RCC 7860 (cell line): ENCODE results near the gene FPR3.
A peak's percentile ranks its signal among the peaks of the same experiment; 100 is the strongest.
"Not testable (repeated sequence)": the region's sequence is repeated elsewhere in the genome, so short reads cannot be mapped to it uniquely, and the experiment has no call there.

ENCODE experiments used
- DNase-seq: peaks from one replicate; pipeline ENCODE4 v3.0.0-alpha.2; 2015; ENCODE audit warnings: low spot score
- FAIRE-seq: peaks from 2 replicates; lab custom pipeline; 2012; peaks lifted over from hg19 to GRCh38; lab: Jason Lieb, UNC

Gene FPR3

DNA sequence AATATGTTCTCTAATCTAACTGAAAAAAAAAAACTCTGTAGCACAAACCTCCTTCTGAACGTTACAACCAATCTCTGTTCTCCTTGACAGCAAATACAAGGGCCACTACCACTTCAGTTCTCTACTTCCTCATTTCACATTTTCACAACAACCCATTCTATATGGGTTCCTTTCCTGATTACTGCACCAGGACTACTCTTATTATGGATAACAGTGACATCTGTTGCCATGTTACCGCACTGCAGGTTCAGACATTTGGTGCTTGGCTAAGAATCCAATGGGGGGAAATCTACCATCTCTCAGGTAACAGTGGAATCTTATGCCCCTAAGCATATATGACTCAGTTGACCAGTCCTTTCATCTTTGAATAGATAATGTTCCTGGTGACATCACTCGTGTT, 11.6 kb upstream of the FPR3 start:
- peak; percentile 43 for DNase-seq
- no peak for FAIRE-seq

DNA sequence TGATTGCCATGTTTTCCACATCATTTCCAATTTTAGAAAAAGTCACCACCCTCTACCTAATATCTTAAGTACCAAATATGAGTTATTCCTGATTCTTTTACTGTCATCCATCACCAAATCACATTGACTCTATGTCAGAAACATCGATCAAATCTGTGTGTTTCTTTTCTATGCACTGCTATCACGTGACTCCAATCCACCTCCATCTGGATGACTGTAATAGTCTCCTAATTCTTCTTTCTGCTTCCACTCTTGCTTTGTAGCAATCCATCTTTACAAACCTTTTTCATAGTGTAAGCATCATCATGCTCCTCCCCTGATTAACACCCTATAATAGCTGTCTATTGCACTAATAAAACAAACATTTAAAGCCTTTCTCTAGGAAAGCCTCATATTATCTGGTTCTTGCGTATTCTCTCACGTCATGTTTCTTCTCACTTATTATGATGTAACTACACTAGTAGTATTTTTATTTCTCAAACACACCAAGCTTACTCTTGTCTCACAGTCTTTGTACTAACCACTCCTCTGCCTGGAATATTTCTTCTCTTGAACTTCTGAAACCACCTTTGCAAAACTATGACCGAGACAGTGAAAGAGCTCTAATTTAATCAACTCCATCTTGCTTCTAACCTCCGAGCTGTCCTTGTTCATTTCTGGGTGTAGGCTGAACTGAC, 10.7 kb upstream of the FPR3 start:
- no peak for FAIRE-seq

GRCh38 chr19:51784922-51785690, 9.9 kb upstream of the FPR3 start:
- peak; percentile 50 for FAIRE-seq
- peak; percentile 60 for DNase-seq

More for the DNA sequence above, 10.7 kb upstream of the FPR3 start:
- no peak for DNase-seq

- no peak for FAIRE-seq
- DNase-seq: no peak
These were observed 8.1 kb upstream of the FPR3 start for GRCh38 chr19:51786646-51787494.

- FAIRE-seq (no peak), DNase-seq (no peak)
These were observed 6.9 kb upstream of the FPR3 start for GRCh38 chr19:51788029-51788428.

DNA sequence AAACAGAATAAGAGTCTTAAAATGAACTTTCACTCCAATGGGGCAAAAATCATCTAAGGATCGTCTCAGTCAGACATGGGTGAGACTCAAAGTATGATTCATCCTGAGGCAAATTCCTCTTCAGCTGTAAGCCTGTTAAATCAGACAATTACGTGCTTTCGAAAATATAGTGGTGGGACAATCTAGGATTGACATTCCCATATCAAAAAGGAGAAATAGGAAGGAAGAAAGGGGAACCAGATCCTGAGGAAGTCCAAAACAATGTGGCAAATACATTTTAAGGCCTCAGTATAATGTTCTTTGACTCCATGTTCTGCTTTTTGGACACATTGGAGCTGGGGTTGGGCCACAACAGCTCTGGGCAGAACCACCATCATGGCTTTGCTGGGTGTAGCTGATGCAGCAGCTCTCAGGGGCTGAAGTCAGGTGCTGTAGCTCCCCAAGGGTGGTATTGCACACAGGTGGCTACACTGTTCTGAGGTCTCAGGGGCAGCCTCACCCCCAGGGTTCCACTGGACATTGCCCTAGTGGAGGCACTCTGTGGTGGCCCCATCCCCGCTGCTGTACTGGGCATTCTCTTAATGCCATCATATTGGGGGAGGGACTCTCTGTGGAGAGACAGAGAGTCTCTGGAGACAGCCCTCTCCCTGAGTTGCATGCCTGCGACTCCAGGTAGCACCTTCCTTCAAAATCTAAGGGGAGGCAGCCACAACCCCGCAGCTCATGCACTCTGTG, 5.7 kb upstream of the FPR3 start:
- FAIRE-seq: no peak
- DNase-seq: no peak

- DNase-seq: no peak
- no peak for FAIRE-seq
These were observed 2.0 kb upstream of the FPR3 start for GRCh38 chr19:51792932-51793331.

DNA sequence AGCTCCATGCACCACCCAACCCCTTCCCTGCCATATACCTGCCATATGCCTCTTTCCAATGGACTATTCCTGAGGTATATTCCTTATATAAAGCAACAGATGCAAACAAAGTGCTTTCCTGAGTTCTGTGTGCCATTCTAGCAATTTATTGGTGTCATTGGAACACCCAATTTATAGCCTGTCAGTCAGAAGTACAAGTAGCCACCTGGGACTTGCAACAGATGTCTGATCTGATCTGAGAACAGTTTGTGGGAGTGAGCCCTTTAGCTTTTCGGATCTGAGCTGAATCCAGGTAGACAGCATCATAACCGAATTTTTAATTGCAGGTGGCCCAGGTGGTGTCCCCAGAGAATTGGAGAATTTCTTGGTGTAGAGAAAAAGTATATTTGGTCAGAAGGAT, 963 bp upstream of the FPR3 start:
- DNase-seq: no peak
- no peak for FAIRE-seq

DNA sequence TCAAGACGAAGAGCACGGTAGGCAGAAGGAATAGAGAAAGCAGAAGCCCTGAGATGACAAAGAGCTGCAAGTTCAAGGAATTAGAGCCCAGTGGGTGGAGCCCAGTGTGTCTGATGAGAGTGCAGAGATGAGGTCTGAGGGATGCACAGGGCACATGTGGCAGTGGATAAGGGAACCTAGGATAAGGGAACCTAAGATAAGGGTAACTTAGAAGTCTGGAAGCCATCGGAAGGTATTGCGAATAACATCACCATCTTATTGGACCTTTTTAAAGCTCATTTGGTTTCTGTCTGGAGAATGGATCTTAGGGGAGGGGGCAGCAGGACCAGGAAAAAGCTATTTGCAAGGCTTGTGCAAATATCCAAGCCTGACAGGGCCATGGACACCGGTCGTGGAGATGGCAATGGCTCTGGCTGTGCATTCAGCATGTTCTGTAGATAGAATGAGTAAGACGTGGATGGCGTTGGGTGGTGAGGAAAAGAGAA, 1.3 kb downstream of the FPR3 start:
- FAIRE-seq (no peak), DNase-seq (no peak)

- DNase-seq (no peak), FAIRE-seq (no peak)
These were observed 2.5 kb downstream of the FPR3 start for GRCh38 chr19:51797480-51797879.

- no peak for FAIRE-seq
- DNase-seq: no peak
These were observed 3.1 kb downstream of the FPR3 start for GRCh38 chr19:51798062-51798461.

DNA sequence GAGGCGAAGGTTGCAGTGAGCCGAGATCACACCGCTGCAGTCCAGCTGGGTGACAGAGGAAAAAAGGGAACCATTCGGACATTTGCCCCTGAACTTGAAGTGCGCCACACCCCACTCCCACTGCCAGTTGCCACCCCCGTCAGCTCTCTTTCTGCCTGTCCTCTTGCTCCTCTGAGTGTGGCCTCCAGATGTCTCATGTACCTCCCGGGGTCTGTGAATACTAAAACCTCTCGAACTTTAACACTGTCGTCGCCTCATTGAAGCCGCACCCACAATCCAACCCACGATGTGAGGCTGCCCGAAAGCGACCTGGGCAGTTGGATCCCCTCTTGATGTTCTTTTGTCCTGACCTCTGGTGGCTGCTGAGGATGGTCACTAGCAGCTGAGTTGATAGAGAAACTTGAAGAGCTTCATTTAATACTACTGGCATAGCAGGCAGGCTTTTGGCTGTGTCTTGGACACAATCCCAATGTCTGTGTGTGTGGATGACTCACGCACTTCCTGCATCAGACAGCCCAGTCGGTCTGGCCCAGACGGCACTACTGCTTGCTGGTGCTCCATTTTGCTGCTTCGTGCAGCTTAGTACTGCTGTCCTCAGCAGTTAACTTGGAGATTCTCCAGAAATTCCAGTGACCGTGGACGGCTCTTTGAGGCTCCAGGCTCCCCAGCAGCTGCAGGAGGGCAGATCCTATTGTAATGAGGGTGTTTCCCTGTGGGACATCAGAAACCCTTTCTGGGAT, 4.2 kb downstream of the FPR3 start:
- DNase-seq: peak; percentile 91
- peak; percentile 91 for FAIRE-seq

DNA sequence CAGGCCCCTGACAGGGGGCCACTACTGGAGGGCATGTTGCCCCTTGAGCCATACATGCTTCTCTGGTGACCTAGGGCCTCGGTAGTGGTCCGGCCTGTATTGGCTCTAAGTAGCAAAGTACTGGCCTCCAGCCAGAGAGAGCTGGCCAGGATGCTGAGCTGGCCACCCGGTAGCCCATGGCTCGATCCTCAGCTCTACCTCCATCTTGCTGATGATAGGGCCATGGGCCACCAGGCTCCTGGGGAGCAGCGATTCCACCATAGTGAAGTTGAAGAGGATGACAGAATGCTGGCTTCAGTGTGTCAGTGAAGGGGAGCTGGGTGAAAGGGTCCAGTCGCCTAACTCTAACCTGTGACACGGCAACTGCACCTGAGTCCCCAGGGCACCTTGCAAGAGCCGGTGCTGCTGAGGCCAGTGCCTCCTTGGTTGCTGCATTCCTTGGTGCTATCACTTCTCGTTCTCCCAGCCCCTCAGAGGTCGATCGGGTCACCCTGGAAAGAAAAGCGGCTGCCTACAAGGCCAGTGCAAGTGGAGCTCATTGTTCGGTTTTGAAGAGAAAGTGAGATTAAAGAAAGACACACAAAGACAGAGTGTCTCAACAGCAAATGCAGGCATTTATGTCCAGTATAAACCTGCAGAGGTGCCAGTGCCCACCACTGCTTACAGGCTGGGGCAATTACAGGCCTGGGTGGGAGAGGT, 5.0 kb downstream of the FPR3 start:
- DNase-seq (no peak), FAIRE-seq (no peak)

DNA sequence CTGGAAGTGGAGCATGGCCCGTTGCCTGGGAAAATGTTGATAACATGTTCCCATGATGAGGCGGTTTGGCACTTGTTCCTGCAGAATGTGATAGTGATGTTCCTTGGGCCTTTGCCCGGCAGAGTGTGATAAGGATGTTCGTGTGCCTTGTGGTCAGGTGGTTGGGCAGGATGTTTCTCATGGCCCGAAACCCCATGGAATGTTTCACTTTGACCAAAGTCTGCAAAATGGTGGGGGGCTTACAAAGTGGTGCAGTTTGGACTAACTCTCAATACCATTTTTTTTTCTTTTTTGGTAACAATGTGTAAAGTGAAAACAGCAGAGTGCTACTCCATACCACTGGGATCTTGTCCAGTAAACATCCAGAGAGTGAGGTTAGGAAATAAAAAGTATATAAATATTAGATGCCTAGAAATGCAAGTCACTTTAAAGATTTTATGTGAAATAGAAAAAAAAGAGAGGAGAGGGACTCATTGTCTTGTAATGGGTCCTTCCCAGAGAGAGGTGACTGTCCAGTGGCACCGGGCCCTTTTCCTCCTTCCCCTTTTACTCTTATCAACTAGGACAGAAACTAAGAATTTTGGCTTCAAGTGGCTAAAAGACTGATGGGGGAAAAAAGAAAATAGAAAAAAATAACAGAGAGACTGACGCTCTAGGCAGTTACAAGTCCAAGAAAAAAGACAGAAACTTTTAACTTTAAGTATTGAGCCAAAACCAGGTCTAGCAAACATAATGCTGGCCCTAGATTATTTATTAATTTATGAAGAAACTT, 5.7 kb downstream of the FPR3 start:
- no peak for FAIRE-seq

GRCh38 chr19:51802775-51803174, 7.8 kb downstream of the FPR3 start:
- FAIRE-seq (no peak), DNase-seq (no peak)

More for the DNA sequence above, 5.7 kb downstream of the FPR3 start:
- no peak for DNase-seq

DNA sequence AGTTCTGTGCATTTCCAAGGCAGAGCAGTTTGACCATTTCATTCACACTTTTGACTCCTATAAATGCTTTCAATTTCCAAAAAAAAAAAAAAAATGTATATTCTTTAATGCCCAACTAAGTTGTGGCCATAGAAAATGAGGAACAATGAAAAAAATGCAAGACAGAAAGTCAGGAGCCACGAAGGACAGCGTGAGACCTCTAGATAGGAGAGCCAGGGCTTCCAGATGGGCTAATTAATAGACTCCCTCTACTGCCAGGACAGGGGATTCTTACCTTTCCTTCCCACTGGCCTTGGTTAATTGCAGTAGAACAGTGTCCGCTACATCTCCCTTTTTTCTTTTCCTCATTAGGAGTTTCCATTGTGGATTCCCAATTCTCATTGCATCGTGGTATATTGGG, 8.6 kb downstream of the FPR3 start:
- no peak for DNase-seq
- no peak for FAIRE-seq

GRCh38 chr19:51803967-51804366, 9.0 kb downstream of the FPR3 start:
- DNase-seq (no peak), FAIRE-seq (no peak)

- DNase-seq, FAIRE-seq: not testable (repeated sequence)
These were observed 9.8 kb downstream of the FPR3 start for GRCh38 chr19:51804789-51805188.

GRCh38 chr19:51805396-51805795, 10.4 kb downstream of the FPR3 start:
- not testable (repeated sequence) for FAIRE-seq, DNase-seq
